GM23338 (cell line): ENCODE measurements around the gene LRRC3B. TPM values are rescaled to one million over a fixed set of nuclear protein-coding genes. Genes with fewer than 3 reads are reported as not detected.

Experiments used
- ATAC-seq: fragments of 200-7000 bp; cut with Tn5 transposase; 3 replicates; pipeline ENCODE4 v1.9.1; 2020
- DNase-seq: peaks from one replicate; pipeline ENCODE4 v3.0.0-alpha.2; 2015; ENCODE audit warnings: low spot score
- H2AFZ ChIP-seq: fragments of 200-600 bp; sonication (generic); 2 replicates; pipeline ENCODE4 v1.8.0; 2016; ENCODE audit warnings: antibody characterized with exemption, mild to moderate bottlenecking, moderate library complexity
- H3F3A ChIP-seq: fragments of 200-600 bp; sonication (generic); replicated peaks from 2 replicates; pipeline ENCODE4 v1.8.0; 2017; ENCODE audit warnings: antibody characterized with exemption, mixed run types, low read depth
- H3K27ac ChIP-seq: fragments of 200-600 bp; sonication (generic); 2 replicates; pipeline ENCODE4 v1.6.1; 2016; ENCODE audit warnings: low read depth
- H3K27me3 ChIP-seq: fragments of 200-600 bp; sonication (generic); 2 replicates; pipeline ENCODE4 v1.8.0; 2016; ENCODE audit warnings: mild to moderate bottlenecking, mixed run types, moderate library complexity; ENCODE audit not compliant: insufficient read depth
- H3K36me3 ChIP-seq: fragments of 200-600 bp; sonication (generic); 2 replicates; pipeline ENCODE4 v1.8.0; 2016; ENCODE audit warnings: mild to moderate bottlenecking; ENCODE audit not compliant: insufficient read depth
- H3K4me1 ChIP-seq: fragments of 200-600 bp; sonication (generic); 2 replicates; pipeline ENCODE4 v1.8.0; 2016; ENCODE audit warnings: mild to moderate bottlenecking, moderate library complexity; ENCODE audit not compliant: insufficient read depth
- H3K4me2 ChIP-seq: fragments of 200-600 bp; sonication (generic); 2 replicates; pipeline ENCODE4 v1.7.1; 2017; ENCODE audit warnings: mixed run types
- H3K4me3 ChIP-seq: fragments of 200-600 bp; sonication (generic); 2 replicates; pipeline ENCODE4 v1.6.1; 2016; ENCODE audit warnings: mixed run types
- H3K79me2 ChIP-seq: fragments of 200-600 bp; sonication (generic); replicated peaks from 2 replicates; pipeline ENCODE4 v1.8.0; 2017; ENCODE audit warnings: mild to moderate bottlenecking; ENCODE audit not compliant: insufficient read depth
- H3K9me2 ChIP-seq: fragments of 200-600 bp; sonication (generic); 2 replicates; pipeline ENCODE4 v1.8.0; 2017; ENCODE audit not compliant: insufficient read depth
- H4K20me1 ChIP-seq: fragments of 200-600 bp; sonication (generic); replicated peaks from 2 replicates; pipeline ENCODE4 v1.8.0; 2017; ENCODE audit warnings: mild to moderate bottlenecking; ENCODE audit not compliant: insufficient read depth
- H3K27ac Mint-ChIP-seq: 2 replicates; pipeline ENCODE4 v1.8.0; 2020; ENCODE audit warnings: inconsistent platforms, mild to moderate bottlenecking, moderate library complexity, mixed read lengths
- H3K27me3 Mint-ChIP-seq: 3 replicates; pipeline ENCODE4 v1.8.0; 2022; ENCODE audit warnings: low read depth, mild to moderate bottlenecking, moderate library complexity, mixed read lengths, inconsistent platforms; ENCODE audit not compliant: insufficient read depth, poor library complexity
- H3K36me3 Mint-ChIP-seq: 3 replicates; pipeline ENCODE4 v1.8.0; 2021; ENCODE audit warnings: low read depth, mild to moderate bottlenecking, inconsistent platforms, moderate library complexity, mixed read lengths
- H3K4me1 Mint-ChIP-seq: 3 replicates; pipeline ENCODE4 v1.8.0; 2020; ENCODE audit warnings: mild to moderate bottlenecking, inconsistent platforms, mixed read lengths
- H3K4me3 Mint-ChIP-seq: 3 replicates; pipeline ENCODE4 v1.8.0; 2021; ENCODE audit warnings: moderate library complexity, mild to moderate bottlenecking, inconsistent platforms, mixed read lengths
- H3K9me3 Mint-ChIP-seq: 3 replicates; pipeline ENCODE4 v1.8.0; 2020; ENCODE audit warnings: moderate library complexity, mild to moderate bottlenecking, inconsistent platforms, mixed read lengths
- CREB1 ChIP-seq: fragments of 250-450 bp; sonication (Bioruptor Pico); IDR thresholded peaks from 2 replicates; pipeline ENCODE4 v1.5.0; 2020; ENCODE audit warnings: low read depth, mild to moderate bottlenecking, moderate library complexity
- CTCF ChIP-seq, 2 experiments: fragments of 200-600 bp in 1 of 2; sonication (generic) in 1 of 2; conservative IDR thresholded peaks; 2 replicates each; pipeline versions ENCODE4 v1.5.1 to v1.6.1; 2016 to 2017; ENCODE audit warnings: antibody characterized with exemption in 2 of 2, low read depth in 2 of 2, mild to moderate bottlenecking in 2 of 2, moderate library complexity in 1 of 2
- ETS1 ChIP-seq: IDR thresholded peaks from 2 replicates; pipeline ENCODE4 v1.6.1; 2016; ENCODE audit warnings: antibody characterized with exemption
- EZH2phosphoT487 ChIP-seq: fragments of 200-600 bp; sonication (generic); IDR thresholded peaks from one replicate; pipeline ENCODE4 v1.8.1; 2018; ENCODE audit warnings: antibody characterized with exemption; ENCODE audit not compliant: unreplicated experiment
- JUNB ChIP-seq: IDR thresholded peaks from one replicate; pipeline ENCODE4 v1.6.1; 2016; ENCODE audit warnings: antibody characterized with exemption; ENCODE audit not compliant: unreplicated experiment
- NANOG ChIP-seq: IDR thresholded peaks from 2 replicates; pipeline ENCODE4 v1.6.1; 2016; ENCODE audit warnings: antibody characterized with exemption, borderline replicate concordance
- POLR2AphosphoS5 ChIP-seq: IDR thresholded peaks from 2 replicates; pipeline ENCODE4 v1.6.1; 2016; ENCODE audit warnings: antibody characterized with exemption, low read depth
- REST ChIP-seq: IDR thresholded peaks from one replicate; pipeline ENCODE4 v1.6.1; 2018; ENCODE audit warnings: antibody characterized with exemption; ENCODE audit not compliant: unreplicated experiment
- STAT1 ChIP-seq: IDR thresholded peaks from one replicate; pipeline ENCODE4 v1.6.1; 2016; ENCODE audit warnings: antibody characterized with exemption; ENCODE audit not compliant: unreplicated experiment
- ZNF114 ChIP-seq: fragments of 250-450 bp; sonication (Bioruptor Pico); IDR thresholded peaks from 2 replicates; pipeline ENCODE4 v1.5.0; 2020; ENCODE audit warnings: mild to moderate bottlenecking, moderate library complexity
- polyA plus RNA-seq: library from polyadenylated mRNA; unstranded; fragments of >200 nt; fragmentation: Nextera tagmentation; extraction: Ambion mirVana; gene quantifications from 2 replicates; pipeline ENCODE4 v1.2.1, GENCODE V29; 2016
- total RNA-seq: library from RNA; depleted of rRNA; stranded (reverse); fragments of >200 nt; shearing (Covaris generic); gene quantifications from 2 replicates; pipeline ENCODE4 v1.2.3, GENCODE V29; 2014

LRRC3B gene
- total and polyA plus RNA-seq, 2 experiments from 2014 or later = 7.1 to 13.2 TPM

GRCh38 chr3:26757978-26758377, 135.4 kb downstream of the LRRC3B start:
- Mint-ChIP-seq H3K4me1 (no peaks in the 10 kb centered on the region), H3K4me3 (no peak overlapping the region), H3K27me3 (no peaks in the 10 kb centered on the region), H3K9me3 (no peaks in the 10 kb centered on the region), H3K27ac (no peak overlapping the region), H3K36me3 (no peaks in the 10 kb centered on the region)
- Histone ChIP-seq H3K4me3 (no peak overlapping the region), H3K27ac (no peak overlapping the region), H3K27me3 (no peaks in the 10 kb centered on the region), H3K79me2 (no peaks in the 10 kb centered on the region), H3K9me2 (no peaks in the 10 kb centered on the region), H3K36me3 (no peaks in the 10 kb centered on the region), H3K4me1 (no peaks in the 10 kb centered on the region), H4K20me1 (no peaks in the 10 kb centered on the region), H3K4me2 (no peak overlapping the region), H2AFZ (no peak overlapping the region), H3F3A (no peaks in the 10 kb centered on the region)
- DNase-seq = no peak
- no peak for ATAC-seq
- TF ChIP-seq POLR2AphosphoS5 (no peak), EZH2phosphoT487 (no peak), CREB1 (no peak), CTCF (conservative IDR thresholded peaks at IDR 0.05; ENCODE audit: low read depth in 2 of 2) (no peak), ZNF114 (CRISPR knock-in tag) (no peak), ETS1 (no peak), STAT1 (no peak), REST (no peak), NANOG (no peak), JUNB (no peak)
